GM10266 (cell line): Measurements from ENCODE around the gene DNASE2B.

ENCODE experiments used
- DNase-seq: peaks from one replicate; pipeline ENCODE4 v3.0.0; 2012; ENCODE audit errors: extremely low spot score
- CTCF ChIP-seq: IDR thresholded peaks from 2 replicates; pipeline ENCODE4 v1.5.1; 2012; ENCODE audit warnings: mild to moderate bottlenecking, low read depth; ENCODE audit not compliant: control insufficient read depth, insufficient read depth; ENCODE audit errors: missing control alignments

Gene DNASE2B

GRCh38 chr1:84412316-84412942 lies 14.1 kb downstream of the DNASE2B start:
- DNase-seq, result no peak
- TF ChIP-seq CTCF, result no peak

GRCh38 chr1:84415396-84415795 lies 17.1 kb downstream of the DNASE2B start:
- DNase-seq, result no peak
- TF ChIP-seq CTCF, result no peak

DNA sequence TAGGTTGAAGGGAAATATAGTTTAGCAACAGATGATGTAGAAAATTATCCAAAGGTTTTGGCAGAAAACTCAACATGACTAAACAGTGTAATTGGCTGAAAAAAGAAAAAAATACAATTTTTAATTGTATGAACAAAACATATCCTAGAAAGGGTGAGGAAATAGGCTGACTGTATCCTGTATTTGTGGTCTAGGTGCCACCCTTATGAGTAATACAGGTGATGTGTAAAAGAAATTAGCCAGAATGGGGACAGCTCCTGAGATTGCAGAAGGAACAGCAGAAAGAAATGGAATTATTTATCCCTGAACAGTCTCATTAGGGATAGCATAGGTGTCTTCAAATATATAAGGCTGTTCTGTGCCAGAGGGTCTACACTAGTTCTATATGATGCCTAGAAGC lies 24.6 kb downstream of the DNASE2B start:
- DNase-seq, result no peak
- no peak for TF ChIP-seq CTCF

DNA sequence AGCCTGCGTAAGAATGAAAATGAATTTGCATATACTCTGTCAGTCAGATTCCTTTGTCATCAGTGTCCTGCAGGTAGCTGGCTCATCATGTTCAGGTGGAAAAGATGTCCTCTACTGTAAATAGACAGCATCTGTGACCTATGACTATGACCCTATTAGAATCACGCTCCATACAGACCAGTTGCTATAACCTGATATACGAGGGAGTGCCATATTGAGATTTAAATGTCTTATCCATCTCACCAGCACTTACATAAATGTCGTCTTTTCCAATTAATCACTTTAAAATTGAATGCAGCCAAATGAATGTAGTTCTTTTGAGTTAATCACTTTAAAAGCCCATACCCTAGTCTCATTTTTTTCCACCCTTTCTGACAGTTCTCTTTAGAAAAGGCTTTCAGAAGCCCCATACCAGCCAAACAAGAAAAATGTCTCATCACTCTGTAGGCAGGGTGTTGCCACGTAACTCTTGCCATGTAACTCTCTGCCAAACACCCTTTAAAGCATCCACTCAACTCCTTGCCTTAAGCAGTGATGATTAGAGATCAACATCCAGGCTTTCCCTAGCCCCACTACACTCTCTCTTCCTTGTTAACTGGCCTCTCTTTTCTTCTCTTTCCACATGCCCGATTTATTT lies 26.3 kb downstream of the DNASE2B start:
- DNase-seq, result no peak
- TF ChIP-seq CTCF, result no peak

GRCh38 chr1:84425150-84425896 lies 27.0 kb downstream of the DNASE2B start:
- no peak for DNase-seq
- no peak for TF ChIP-seq CTCF

DNA sequence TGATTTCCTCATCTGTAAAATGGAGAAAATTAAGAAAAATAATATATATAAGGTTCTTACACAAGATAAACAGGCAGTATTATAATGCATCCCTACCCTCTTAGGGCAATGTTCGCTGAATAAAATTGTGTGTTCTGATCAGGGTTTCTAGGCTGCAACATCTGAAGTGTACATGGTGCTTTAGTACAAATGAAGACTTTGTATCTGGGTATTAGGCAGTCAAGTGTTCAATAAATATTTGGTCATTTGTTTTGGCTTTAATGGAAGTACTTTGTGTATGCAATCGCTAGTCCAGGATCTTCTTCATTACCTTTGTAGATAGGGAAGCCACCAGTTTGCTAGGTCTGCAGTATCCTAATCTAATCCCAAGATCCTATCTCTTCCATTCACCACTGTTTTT lies 28.1 kb downstream of the DNASE2B start:
- DNase-seq, result no peak
- no peak for TF ChIP-seq CTCF
